Measurements from ENCODE around the gene INTS15. TPM values are rescaled to one million over a fixed set of nuclear protein-coding genes. Genes with fewer than 3 reads are reported as not detected.

Gene INTS15
- total RNA-seq, 1 experiment from 2014 or later = 29.6 TPM

DNA sequence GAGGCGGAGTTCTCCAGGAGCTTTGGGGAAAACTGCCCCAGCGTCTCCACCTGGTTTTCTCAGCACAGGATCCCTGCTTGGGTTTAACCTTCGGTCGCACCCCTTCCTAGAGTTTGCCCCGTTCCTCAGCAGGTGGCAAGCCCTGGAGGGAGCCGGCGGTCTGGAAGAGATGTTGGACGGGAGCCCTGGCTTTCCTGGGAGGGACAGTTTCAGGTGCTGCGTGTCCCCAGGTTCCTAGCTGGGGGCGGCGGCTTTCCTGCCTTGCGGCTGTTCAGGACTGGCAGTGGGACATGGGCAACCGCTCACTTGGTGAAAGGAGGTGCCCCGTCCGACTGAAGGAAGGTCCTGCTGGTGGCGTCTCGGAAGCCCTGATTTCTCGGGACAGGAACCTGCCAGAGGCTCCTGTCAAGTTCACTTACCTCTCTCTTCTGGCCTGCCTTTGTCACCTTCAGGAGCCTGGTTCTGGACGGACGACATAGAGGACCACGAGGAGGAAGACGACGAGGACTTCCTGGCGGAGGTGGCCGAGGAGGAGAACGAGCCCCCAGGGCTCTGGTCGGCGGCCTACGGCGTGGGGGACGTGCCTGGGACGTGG, 62.1 kb downstream of the INTS15 start:
- ChIA-PET POLR2A (no interaction called here), CTCF (no interaction called here)
- peaks cover 54% of the 10 kb centered on the region for H3K36me3 Mint-ChIP-seq (ENCODE audit: insufficient read depth, unreplicated experiment)
- Histone ChIP-seq H3K36me3 (ENCODE audit: control insufficient read depth, insufficient read depth, low read length) (peaks cover 12% of the 10 kb centered on the region), H3K4me1 (no peaks in the 10 kb centered on the region), H3K27me3 (replicated peaks; ENCODE audit: control insufficient read depth, insufficient read depth, low read length) (no peaks in the 10 kb centered on the region), H3K4me3 (ENCODE audit: low read depth, low read length) (no peak overlapping the region), H3K9me3 (no peaks in the 10 kb centered on the region)
- H3K27me3 Mint-ChIP-seq (ENCODE audit: insufficient read depth, unreplicated experiment) = no peaks in the 10 kb centered on the region
- TF ChIP-seq, protein P1, sequence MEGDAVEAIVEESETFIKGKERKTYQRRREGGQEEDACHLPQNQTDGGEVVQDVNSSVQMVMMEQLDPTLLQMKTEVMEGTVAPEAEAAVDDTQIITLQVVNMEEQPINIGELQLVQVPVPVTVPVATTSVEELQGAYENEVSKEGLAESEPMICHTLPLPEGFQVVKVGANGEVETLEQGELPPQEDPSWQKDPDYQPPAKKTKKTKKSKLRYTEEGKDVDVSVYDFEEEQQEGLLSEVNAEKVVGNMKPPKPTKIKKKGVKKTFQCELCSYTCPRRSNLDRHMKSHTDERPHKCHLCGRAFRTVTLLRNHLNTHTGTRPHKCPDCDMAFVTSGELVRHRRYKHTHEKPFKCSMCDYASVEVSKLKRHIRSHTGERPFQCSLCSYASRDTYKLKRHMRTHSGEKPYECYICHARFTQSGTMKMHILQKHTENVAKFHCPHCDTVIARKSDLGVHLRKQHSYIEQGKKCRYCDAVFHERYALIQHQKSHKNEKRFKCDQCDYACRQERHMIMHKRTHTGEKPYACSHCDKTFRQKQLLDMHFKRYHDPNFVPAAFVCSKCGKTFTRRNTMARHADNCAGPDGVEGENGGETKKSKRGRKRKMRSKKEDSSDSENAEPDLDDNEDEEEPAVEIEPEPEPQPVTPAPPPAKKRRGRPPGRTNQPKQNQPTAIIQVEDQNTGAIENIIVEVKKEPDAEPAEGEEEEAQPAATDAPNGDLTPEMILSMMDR (IDR thresholded peaks at IDR 0.05; ENCODE audit: insufficient read depth in 1 of 2, low read depth in 1 of 2, low read length in 1 of 2, severe bottlenecking in 1 of 2, unreplicated experiment in 1 of 2) = no peak
- intact Hi-C loops (cut with micrococcal nuclease; ENCODE audit: unreplicated experiment) = no loop called here
- BruUV-seq (replicated peaks) = no TSS peak
- H3K9me3 Mint-ChIP-seq (ENCODE audit: unreplicated experiment) = no peaks in the 10 kb centered on the region
- DNase-seq = no peak
- no peak overlapping the region for H3K27ac Mint-ChIP-seq (ENCODE audit: unreplicated experiment)
- no peaks in the 10 kb centered on the region for H3K4me1 Mint-ChIP-seq (ENCODE audit: low read depth, unreplicated experiment)
- no peak overlapping the region for H3K4me3 Mint-ChIP-seq (ENCODE audit: unreplicated experiment)

DNA sequence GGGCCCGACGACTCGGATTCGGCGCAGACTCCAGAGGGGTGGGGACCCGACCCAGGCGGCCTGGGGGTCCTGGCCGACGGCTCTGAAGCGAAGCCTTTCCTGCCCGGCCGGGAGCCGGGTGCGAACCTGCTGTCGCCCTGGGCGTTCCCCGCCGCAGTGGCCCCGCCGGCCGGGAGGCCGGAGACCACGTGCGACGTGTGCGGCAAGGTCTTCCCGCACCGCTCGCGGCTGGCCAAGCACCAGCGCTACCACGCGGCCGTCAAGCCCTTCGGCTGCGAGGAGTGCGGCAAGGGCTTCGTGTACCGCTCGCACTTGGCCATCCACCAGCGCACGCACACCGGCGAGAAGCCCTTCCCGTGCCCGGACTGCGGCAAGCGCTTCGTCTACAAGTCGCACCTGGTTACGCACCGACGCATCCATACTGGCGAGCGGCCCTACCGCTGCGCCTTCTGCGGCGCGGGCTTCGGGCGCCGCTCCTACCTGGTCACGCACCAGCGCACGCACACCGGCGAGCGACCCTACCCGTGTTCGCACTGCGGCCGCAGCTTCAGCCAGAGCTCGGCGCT, 62.7 kb downstream of the INTS15 start:
- no peaks in the 10 kb centered on the region for H3K4me1 Mint-ChIP-seq (ENCODE audit: low read depth, unreplicated experiment)
- no peak overlapping the region for H3K27ac Mint-ChIP-seq (ENCODE audit: unreplicated experiment)
- H3K4me1 ChIP-seq = no peaks in the 10 kb centered on the region
- TF ChIP-seq, protein P1 (IDR thresholded peaks at IDR 0.05; ENCODE audit: insufficient read depth in 1 of 2, low read depth in 1 of 2, low read length in 1 of 2, severe bottlenecking in 1 of 2, unreplicated experiment in 1 of 2) = no peak
- intact Hi-C loops (cut with micrococcal nuclease; ENCODE audit: unreplicated experiment) = no loop called here
- CTCF ChIA-PET = no interaction called here
- H3K4me3 Mint-ChIP-seq (ENCODE audit: unreplicated experiment) = no peak overlapping the region
- H3K27me3 ChIP-seq (replicated peaks; ENCODE audit: control insufficient read depth, insufficient read depth, low read length) = no peaks in the 10 kb centered on the region
- peaks cover 55% of the 10 kb centered on the region for H3K36me3 Mint-ChIP-seq (ENCODE audit: insufficient read depth, unreplicated experiment)
- no peak overlapping the region for H3K4me3 ChIP-seq (ENCODE audit: low read depth, low read length)
- peaks cover 10% of the 10 kb centered on the region for H3K36me3 ChIP-seq (ENCODE audit: control insufficient read depth, insufficient read depth, low read length)
- BruUV-seq (replicated peaks) = no TSS peak
- no peaks in the 10 kb centered on the region for H3K27me3 Mint-ChIP-seq (ENCODE audit: insufficient read depth, unreplicated experiment)
- H3K9me3 Mint-ChIP-seq (ENCODE audit: unreplicated experiment) = no peaks in the 10 kb centered on the region
- DNase-seq = no peak
- H3K9me3 ChIP-seq = no peaks in the 10 kb centered on the region
- POLR2A ChIA-PET = no interaction called here

DNA sequence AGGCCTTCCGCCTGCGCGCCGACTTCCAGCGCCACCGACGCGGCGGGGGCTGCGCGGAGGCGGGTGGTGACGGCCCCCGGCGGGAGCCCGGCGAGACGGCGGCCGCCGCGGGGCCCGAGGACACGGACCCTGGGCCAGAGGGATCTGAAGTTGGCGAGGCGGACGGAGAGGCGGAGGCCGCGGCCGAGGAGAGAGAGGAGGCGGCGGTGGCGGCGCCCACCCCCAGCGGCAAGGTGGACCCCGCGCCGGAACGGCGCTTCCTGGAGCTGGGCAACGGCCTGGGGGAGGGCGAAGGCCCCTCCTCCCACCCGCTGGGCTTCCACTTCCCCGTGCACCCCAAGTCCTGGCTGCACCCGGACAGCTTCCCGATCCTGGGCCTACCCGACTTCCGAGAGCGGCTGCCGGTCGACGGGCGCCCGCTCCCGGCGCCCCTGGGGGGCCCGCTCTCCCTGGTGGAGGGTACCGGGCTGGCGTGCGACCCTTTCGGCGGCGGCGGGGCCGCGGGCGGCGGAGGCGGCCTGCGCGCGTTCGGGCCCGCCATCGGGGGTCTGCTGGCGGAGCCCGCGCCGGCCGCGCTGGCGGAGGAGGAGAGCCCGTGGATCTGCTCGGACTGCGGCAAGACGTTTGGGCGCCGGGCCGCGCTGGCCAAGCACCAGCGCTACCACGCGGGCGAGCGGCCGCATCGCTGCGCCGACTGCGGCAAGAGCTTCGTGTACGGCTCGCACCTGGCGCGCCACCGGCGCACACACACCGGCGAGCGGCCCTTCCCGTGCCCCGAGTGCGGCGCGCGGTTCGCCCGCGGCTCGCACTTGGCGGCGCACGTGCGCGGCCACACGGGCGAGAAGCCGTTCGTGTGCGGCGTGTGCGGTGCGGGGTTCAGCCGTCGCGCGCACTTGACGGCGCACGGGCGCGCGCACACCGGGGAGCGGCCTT, 63.5 kb downstream of the INTS15 start:
- Histone ChIP-seq H3K4me1 (no peaks in the 10 kb centered on the region), H3K36me3 (ENCODE audit: control insufficient read depth, insufficient read depth, low read length) (peaks cover 10% of the 10 kb centered on the region), H3K27me3 (replicated peaks; ENCODE audit: control insufficient read depth, insufficient read depth, low read length) (no peaks in the 10 kb centered on the region), H3K9me3 (no peaks in the 10 kb centered on the region), H3K4me3 (ENCODE audit: low read depth, low read length) (no peak overlapping the region)
- Mint-ChIP-seq H3K36me3 (ENCODE audit: insufficient read depth, unreplicated experiment) (peaks cover 50% of the 10 kb centered on the region), H3K27ac (ENCODE audit: unreplicated experiment) (no peak overlapping the region), H3K4me3 (ENCODE audit: unreplicated experiment) (no peak overlapping the region), H3K4me1 (ENCODE audit: low read depth, unreplicated experiment) (no peaks in the 10 kb centered on the region), H3K27me3 (ENCODE audit: insufficient read depth, unreplicated experiment) (no peaks in the 10 kb centered on the region), H3K9me3 (ENCODE audit: unreplicated experiment) (no peaks in the 10 kb centered on the region)
- no TSS peak for BruUV-seq (replicated peaks)
- intact Hi-C loops (cut with micrococcal nuclease; ENCODE audit: unreplicated experiment) = no loop called here
- DNase-seq = no peak
- CTCF ChIA-PET = no interaction called here
- POLR2A ChIA-PET = no interaction called here
- TF ChIP-seq, protein P1 (IDR thresholded peaks at IDR 0.05; ENCODE audit: insufficient read depth in 1 of 2, low read depth in 1 of 2, low read length in 1 of 2, severe bottlenecking in 1 of 2, unreplicated experiment in 1 of 2) = no peak

Data from Caco-2 (cell line).